Measurements from ENCODE around the gene ZBTB45.
A peak's percentile ranks its signal among the peaks of the same experiment; 100 is the strongest.
"Not testable (repeated sequence)": the region's sequence is repeated elsewhere in the genome, so short reads cannot be mapped to it uniquely, and the experiment has no call there.

Gene ZBTB45

DNA sequence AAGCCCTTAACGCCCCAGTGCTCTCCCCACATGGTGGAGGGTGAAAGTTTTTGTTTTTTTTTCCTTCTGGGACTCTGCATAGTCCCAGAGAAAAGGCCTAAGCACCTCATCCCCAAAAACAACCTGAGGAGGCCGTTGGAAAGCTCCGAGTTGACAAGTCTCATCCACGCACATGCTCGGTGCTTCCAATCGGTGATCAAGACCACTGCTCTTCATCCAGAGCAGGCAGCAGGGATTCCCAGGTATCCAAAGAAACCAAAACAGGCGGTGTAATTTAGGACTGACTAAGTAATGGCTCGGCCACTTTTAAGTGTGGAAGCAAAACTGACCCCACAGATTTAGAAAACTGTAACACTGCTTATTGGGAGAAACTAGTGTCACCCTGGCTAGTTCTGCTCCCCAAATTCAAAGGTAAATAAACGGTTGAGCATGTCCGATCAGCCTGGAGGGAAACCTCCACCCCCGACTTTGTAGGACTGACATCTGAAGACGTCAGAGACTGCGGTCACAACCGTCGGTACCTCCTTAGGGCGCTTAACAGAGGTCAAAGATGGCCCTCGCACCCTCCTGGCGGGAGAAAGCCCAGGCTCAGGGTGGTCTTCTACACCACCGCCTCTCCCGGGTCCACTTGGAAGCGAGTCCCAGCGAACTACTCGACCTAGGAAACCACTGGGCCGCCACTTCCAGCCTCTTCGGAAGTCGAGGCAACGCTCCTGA, 44.5 kb downstream of the ZBTB45 start:
- no peak for DNase-seq

DNA sequence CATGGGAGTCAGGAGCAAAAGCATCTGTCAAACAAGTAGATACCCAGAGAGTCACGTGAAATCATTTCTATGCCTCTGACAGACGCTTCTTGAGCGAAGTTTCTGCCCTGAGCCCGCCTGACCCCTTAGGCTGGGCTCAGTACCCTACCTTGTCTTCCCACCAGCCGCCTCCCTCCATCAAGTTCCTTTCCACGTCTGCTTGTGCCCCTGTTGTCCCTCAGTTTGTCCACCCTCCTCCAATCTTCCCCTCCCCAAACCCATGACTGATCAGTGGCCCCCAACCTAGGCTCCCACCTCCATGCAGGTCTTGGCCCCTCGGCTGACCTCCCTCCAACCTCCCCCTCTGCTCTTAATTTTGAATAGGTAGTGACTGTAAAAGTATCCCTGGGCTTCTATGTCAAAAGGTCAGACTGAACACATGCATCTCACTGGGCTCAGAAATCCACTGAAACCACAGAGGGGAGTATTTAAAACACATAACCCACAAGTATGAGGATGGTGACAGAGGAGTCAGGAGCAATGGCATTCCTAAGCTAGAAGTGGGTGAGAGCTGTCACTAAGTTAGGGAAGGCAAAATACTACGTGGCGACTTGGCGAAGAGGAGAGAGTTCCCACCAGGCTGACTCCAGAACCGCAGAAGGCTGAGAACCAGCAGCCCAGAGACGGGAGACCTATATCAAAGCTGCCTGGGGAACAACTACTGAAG, 45.2 kb downstream of the ZBTB45 start:
- DNase-seq = peak; percentile 67

DNA sequence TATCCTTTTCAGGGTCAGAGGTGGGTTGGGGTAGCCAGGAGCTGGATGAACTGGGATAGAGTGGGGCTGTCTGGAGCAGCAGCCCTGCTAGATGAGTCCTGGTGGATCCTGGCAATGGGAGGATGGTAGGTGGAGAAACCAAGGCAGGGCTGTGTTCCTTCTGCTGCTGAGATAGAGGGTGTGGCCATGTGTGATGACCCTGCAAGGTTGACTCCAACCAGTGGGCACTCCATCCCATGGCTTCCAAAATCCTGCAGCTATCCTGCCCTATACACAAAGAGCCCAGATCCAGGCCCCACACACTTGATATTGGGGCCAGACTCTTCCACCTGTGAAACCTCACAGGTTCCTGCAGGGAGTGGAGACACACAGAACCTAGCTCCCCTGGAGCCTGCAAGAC, 45.8 kb downstream of the ZBTB45 start:
- DNase-seq = no peak

DNA sequence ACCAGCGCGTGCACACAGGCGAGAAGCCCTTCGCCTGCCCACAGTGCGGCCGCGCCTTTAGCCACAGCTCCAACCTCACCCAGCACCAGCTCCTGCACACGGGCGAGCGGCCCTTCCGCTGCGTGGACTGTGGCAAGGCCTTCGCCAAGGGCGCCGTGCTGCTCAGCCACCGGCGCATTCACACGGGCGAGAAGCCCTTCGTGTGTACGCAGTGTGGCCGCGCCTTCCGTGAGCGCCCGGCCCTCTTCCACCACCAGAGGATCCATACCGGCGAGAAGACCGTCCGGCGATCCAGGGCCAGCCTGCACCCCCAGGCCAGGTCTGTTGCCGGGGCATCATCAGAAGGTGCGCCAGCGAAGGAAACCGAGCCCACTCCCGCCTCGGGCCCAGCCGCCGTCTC, 47.9 kb downstream of the ZBTB45 start:
- DNase-seq = no peak

DNA sequence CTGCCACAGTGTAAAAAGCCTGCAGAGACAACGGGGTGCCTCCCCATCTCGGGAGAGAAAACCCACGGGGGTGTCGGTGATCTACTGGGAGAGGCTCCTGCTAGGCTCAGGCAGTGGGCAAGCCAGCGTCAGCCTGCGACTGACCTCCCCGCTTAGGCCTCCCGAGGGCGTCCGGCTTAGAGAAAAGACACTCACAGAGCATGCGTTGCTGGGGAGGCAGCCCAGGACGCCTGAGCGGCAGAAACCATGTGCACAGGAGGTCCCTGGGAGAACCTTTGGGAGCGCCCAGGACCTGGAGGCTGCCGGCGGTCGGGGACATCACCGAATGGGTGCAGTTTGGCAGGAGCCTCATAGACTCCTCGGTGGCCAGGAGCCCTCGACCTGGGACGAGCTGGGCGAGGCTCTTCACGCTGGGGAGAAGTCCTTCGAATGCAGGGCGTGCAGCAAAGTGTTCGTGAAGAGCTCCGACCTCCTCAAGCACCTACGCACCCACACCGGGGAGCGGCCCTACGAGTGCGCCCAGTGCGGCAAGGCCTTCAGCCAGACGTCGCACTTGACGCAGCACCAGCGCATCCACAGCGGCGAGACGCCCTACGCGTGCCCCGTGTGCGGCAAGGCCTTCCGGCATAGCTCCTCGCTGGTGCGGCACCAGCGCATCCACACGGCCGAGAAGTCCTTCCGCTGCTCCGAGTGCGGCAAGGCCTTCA, 48.6 kb downstream of the ZBTB45 start:
- DNase-seq = not testable (repeated sequence)

DNA sequence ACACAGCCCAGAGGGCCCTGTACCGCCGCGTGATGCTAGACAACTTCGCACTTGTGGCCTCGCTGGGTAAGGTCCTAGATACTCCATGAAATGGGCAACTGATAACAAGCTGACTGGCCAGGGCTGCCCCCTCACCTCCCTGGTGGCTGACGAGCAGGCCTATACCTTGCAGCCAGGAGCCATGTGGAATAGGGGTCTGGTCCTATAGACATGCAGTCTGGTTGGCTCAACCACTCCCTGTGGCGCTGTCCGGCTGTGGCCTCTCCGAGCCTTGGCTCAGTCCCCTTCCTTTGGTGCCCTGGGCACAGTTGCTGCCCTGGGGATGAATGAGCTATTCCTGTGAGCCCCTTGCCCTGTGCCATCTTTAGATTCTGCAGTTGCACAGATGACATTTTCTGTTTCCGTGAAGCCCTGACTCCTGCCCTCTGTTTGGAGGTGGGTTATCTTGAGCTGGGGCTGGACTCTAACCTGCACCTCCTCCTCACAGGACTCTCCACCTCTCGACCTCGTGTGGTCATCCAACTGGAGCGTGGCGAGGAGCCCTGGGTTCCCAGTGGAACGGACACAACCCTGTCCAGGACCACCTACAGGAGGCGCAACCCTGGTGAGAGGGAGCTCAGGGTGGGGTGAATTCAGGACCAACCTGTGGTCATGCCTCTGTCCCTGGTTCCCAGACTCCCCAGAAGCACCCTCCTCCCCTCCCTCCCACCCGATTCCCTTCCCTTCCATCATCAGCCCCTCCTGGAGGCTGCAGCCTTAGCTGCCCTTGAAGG, 50.2 kb downstream of the ZBTB45 start:
- no peak for DNase-seq

DNA sequence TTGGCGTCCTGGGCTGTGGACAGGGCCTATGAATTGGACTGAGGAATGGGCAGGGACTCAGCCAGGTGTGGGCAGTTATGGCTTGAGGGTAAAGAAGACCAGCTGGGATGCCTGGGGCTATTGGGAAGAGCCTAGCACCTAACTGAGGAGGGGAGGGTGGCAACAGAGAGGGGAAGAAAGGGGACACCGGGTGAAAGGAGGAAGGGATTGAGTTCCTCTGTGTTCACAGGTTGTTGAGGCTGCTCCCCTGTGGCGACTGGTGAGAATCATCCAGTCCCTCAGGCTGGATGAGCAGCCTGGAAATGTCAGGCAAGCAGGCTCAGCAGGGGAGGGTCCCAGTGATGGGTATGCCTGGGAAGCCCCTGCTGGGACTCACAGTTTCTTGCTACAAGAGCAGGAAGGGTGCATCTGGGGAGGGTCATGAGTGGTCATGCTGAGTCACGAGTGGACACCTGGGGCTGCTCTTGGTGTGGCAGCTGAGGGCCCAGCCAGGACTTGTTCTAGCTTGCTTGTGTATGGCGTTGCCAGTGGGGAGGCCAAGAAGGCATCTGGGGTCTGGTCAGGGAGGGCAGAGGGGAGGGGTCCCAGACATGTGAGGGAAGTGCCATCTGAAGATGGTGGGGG, 51.3 kb downstream of the ZBTB45 start:
- no peak for DNase-seq

DNA sequence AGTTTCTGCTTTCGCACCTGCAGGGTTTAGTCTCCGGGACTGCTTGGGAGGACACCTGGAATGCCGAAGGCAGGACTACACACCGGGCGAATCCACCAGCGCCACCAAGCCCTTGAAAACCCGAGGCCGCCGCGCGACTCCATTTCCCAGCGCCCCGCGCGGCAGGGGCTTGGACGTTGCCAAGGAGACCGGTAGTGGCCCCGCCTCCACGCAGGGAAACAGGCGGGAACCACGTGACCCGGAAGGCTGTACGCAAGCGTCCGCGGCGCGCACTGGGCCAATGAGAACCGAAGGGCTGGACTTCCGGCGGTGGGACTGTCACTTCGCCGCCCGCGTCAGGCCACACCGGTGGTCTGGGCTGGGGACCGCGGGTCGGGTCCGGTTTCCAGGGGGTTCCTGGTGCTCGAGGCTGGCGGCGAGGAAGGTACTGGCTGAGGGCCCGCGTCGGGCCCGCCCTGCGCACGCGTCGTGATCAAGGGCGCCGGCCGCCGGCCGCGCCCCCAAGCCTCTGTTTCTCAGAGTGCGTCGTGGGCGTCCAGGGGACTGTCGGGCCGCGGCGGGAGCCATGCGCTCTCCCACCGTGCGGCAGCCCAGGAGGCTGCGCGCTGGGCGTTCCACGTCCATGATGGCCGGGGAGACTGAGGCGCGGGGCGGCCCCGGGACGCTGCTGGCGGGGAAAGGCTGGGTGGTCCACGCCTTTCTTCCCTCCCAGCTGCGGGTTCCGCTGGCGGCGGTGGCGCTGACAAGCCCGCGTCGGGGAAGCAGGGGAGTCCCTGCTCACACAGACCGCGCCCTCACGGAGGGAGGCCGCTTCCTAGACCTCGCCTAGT, 52.6 kb downstream of the ZBTB45 start, which contains the start of gene ZNF324:
Gene ZNF324, plus strand, starts transcription at position 321 of the 830 bp plus-strand sequence. CDS start 2,106 bp downstream, outside the sequence.
- DNase-seq = peak; percentile 96

DNA sequence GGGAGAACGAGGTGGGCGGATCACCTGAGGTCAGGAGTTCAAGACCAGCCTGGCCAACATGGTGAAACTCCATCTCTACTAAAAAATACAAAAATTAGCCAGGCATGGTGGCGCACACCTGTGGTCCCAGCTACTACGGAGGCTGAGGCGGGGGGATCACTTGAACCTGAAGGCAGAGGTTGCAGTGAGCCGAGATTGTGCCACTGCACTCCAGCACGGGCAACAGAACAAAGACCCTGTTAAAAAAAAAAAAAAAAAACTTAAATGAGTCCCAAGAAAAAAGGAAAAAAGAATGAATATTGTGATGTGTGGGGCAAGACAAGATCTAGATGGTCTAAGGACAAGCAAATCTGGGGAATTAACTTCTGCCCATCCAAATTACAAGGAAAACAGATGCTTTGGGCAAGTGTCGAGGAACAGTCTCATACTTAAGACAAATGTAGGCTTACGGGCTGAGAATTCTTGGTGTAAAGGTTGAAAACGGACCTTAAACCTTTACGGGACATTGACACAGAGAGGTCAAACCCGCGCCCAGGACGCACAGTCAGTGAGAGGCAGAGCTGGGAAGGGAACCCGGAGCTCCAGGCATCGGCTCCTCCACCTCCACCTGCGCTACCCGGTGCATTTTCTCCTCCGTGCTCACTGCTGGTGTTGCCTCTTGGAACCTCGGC, 53.4 kb downstream of the ZBTB45 start:
- no peak for DNase-seq

Measured in fibroblast of skin of back (primary cell).